Measurements from ENCODE around the gene ANXA2R. TPM values are rescaled to one million over a fixed set of nuclear protein-coding genes. Genes with fewer than 3 reads are reported as not detected.

The ANXA2R gene
- total and polyA plus RNA-seq, 2 of the 4 experiments (the other 2 are of a cell fraction) = 1.3 to 3.6 TPM

DNA sequence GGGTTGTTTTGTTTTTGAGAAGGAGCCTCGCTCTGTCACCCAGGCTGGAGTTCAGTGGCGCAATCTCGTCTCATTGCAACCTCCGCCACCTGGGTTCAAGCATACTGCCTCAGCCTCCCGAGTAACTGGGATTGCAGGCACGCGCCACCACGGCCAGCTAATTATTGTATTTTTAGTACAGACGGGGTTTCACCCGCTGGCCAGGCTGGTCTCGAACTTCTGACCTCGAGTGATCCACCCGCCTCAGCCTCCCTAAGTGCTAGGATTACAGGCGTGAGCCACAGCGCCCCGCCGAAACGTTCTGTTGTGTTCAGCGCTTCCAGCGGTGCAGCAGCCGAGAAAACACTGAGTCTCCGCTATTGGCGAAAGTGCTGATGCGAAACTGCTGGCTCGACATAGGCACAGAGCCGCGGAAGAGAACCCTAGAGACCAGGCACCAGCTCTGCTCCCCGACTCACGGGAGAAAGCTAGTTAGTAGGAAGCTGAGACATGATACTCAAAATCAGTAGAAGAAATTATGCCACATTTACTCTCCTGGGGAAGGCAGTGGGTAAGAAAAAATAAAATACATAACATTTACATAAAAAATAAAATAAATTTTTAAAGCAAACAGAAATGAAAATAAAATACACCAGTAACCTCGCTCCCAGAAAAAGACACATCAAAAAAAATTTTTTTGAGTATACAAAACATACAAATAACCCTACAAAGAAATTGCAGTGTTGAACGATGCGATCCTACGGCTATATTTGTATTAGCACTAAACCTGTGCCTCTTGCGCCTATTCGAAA, 31.6 kb downstream of the ANXA2R start:
- H3K36me3 ChIP-seq (ENCODE audit: control insufficient read depth, insufficient read depth, low read length) = no peaks in the 10 kb centered on the region
- peak overlapping the region; percentile 72 for H2AK5ac ChIP-seq (ENCODE audit: low read depth, low read length)
- no peaks in the 10 kb centered on the region for H3K9me3 ChIP-seq (ENCODE audit: control insufficient read depth, insufficient read depth, low read length)
- H2BK5ac ChIP-seq (ENCODE audit: low read depth, low read length, poor library complexity, severe bottlenecking) = peak overlapping the region; percentile 96
- peak overlapping the region; percentile 47; the same call in 1 of the 2 replicates for H2BK20ac ChIP-seq (ENCODE audit: low read depth, low read length)
- ChIA-PET POLR2A (ENCODE audit: unreplicated experiment) (interaction anchor here (0.6 to 1.5 kb wide), 6 partner anchors 8 to 112 kb away, joined by 3 to 5 read pairs (median 3); partner anchors contain the start of gene ZNF131), CTCF (interaction anchor here (1.0 to 1.8 kb wide), 4 partner anchors 12 to 100 kb away, joined by 3 to 5 read pairs (median 4); no protein-coding TSS in a partner anchor)
- H2BK15ac ChIP-seq (ENCODE audit: low read depth, low read length) = peak overlapping the region; percentile 98; the same call in 2 of the 3 replicates
- no TSS peak for BruUV-seq (replicated peaks)
- no peaks in the 10 kb centered on the region; the same call in 1 of the 2 replicates for H4K20me1 ChIP-seq (ENCODE audit: insufficient read depth, low read length)
- DNase-seq (peak; percentile 93), ATAC-seq (ENCODE audit: low read depth) (peak; percentile 57)
- in situ Hi-C loops (cut with MboI; ENCODE audit: low sequenced_read_pairs) (no loop called here), dilution Hi-C loops (cut with HindIII; ENCODE audit: low sequenced_read_pairs, unreplicated experiment) (no loop called here), intact Hi-C loops (cut with micrococcal nuclease) (loop anchor here (1.0 kb wide), 2 partner anchors 9 to 13 kb away; no protein-coding TSS in a partner anchor)
- H3K79me1 ChIP-seq (ENCODE audit: low read depth in 1 of 2, low read length in 2 of 2) = peaks cover 9 to 33% of the 10 kb centered on the region in 2 experiments; a peak in 3 of 4 replicates
- peaks cover 7% of the 10 kb centered on the region for H3K9me1 ChIP-seq (ENCODE audit: insufficient read depth, low read length)
- peak overlapping the region; percentile 99 for H3K56ac ChIP-seq (ENCODE audit: extremely low read depth, insufficient read depth, low read length)
- peak overlapping the region; percentile 94 for H3K4me2 ChIP-seq (ENCODE audit: low read depth, low read length)
- peak overlapping the region; percentile 90 for H2AK9ac ChIP-seq (replicated peaks; ENCODE audit: low read depth, low read length, poor library complexity)
- peak overlapping the region; percentile 92 for H3K18ac ChIP-seq (ENCODE audit: low read depth, low read length)
- peak overlapping the region; percentile 98 for H3K23ac ChIP-seq (ENCODE audit: low read depth, low read length)
- peak overlapping the region; percentile 98 for H4K5ac ChIP-seq (ENCODE audit: low read depth, low read length)
- peak overlapping the region; percentile 94 for H2AFZ ChIP-seq (replicated peaks; ENCODE audit: low read length, poor library complexity)
- H3K4me1 ChIP-seq (ENCODE audit: control insufficient read depth, insufficient read depth, low read length) = peaks cover 19% of the 10 kb centered on the region
- peak overlapping the region; percentile 96 to 100 for H4K8ac ChIP-seq (ENCODE audit: low read depth in 2 of 2, low read length in 2 of 2)
- peak overlapping the region; percentile 81 for H3K9ac ChIP-seq (ENCODE audit: low read depth, low read length)
- H3K27me3 ChIP-seq (ENCODE audit: control insufficient read depth, insufficient read depth, low read length) = no peaks in the 10 kb centered on the region
- peak overlapping the region; percentile 61 for H3K4me3 ChIP-seq (ENCODE audit: insufficient read depth, low read depth, low read length)
- H3K27ac ChIP-seq (ENCODE audit: insufficient read depth, low read length) = peak overlapping the region; percentile 93
- peak overlapping the region; percentile 100 for H3K4ac ChIP-seq (ENCODE audit: low read depth, low read length)
- H4K91ac ChIP-seq (ENCODE audit: insufficient read depth, low read depth, low read length) = peak overlapping the region; percentile 100
- WGBS, 2 experiments (ENCODE audit: extremely low coverage in 2 of 2, insufficient read length in 1 of 2) = no CpG with 5 or more reads among the region's 35 CpGs
- H2BK120ac ChIP-seq (ENCODE audit: low read depth, low read length) = peak overlapping the region; percentile 97
- peak overlapping the region; percentile 95 for H3K14ac ChIP-seq (replicated peaks; ENCODE audit: low read depth, low read length)
- TF ChIP-seq MXI1 (IDR thresholded peaks at IDR 0.05; ENCODE audit: borderline replicate concordance, low read depth, low read length) (no peak), FOS (IDR thresholded peaks at IDR 0.05; ENCODE audit: low read depth, low read length) (no peak), CEBPB (IDR thresholded peaks at IDR 0.05; ENCODE audit: low read depth, low read length) (peak; percentile 46; the same call in 1 of the 2 replicates), CHD1 (IDR thresholded peaks at IDR 0.05; ENCODE audit: low read depth, low read length) (no peak), MAFK (IDR thresholded peaks at IDR 0.05; ENCODE audit: low read depth, low read length) (peak; percentile 66), MAZ (IDR thresholded peaks at IDR 0.05; ENCODE audit: borderline replicate concordance, low read depth, low read length) (no peak), RAD21 (IDR thresholded peaks at IDR 0.05; ENCODE audit: low read length) (no peak), BHLHE40 (IDR thresholded peaks at IDR 0.05; ENCODE audit: low read depth, low read length) (no peak; the same call in 1 of the 2 replicates), RFX5 (IDR thresholded peaks at IDR 0.05; ENCODE audit: low read depth, low read length) (no peak), SMC3 (IDR thresholded peaks at IDR 0.05; ENCODE audit: low read depth, low read length) (no peak), POLR2A (IDR thresholded peaks at IDR 0.05; ENCODE audit: low read depth, low read length) (no peak), RCOR1 (IDR thresholded peaks at IDR 0.05; ENCODE audit: insufficient replicate concordance, low read length) (peak; percentile 56)
- TF ChIP-seq, protein P1, sequence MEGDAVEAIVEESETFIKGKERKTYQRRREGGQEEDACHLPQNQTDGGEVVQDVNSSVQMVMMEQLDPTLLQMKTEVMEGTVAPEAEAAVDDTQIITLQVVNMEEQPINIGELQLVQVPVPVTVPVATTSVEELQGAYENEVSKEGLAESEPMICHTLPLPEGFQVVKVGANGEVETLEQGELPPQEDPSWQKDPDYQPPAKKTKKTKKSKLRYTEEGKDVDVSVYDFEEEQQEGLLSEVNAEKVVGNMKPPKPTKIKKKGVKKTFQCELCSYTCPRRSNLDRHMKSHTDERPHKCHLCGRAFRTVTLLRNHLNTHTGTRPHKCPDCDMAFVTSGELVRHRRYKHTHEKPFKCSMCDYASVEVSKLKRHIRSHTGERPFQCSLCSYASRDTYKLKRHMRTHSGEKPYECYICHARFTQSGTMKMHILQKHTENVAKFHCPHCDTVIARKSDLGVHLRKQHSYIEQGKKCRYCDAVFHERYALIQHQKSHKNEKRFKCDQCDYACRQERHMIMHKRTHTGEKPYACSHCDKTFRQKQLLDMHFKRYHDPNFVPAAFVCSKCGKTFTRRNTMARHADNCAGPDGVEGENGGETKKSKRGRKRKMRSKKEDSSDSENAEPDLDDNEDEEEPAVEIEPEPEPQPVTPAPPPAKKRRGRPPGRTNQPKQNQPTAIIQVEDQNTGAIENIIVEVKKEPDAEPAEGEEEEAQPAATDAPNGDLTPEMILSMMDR (conservative IDR thresholded peaks at IDR 0.05; ENCODE audit: low read depth, low read length) = 0 out of 2 replicates have a peak, but pooled peaks have one; percentile 7
- TF ChIP-seq, protein P2, sequence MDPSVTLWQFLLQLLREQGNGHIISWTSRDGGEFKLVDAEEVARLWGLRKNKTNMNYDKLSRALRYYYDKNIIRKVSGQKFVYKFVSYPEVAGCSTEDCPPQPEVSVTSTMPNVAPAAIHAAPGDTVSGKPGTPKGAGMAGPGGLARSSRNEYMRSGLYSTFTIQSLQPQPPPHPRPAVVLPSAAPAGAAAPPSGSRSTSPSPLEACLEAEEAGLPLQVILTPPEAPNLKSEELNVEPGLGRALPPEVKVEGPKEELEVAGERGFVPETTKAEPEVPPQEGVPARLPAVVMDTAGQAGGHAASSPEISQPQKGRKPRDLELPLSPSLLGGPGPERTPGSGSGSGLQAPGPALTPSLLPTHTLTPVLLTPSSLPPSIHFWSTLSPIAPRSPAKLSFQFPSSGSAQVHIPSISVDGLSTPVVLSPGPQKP (IDR thresholded peaks at IDR 0.05; ENCODE audit: borderline replicate concordance, low read depth, low read length) = no peak
